ENCODE results near the gene PPP5C. TPM values are rescaled to one million over a fixed set of nuclear protein-coding genes. Genes with fewer than 3 reads are reported as not detected.

The PPP5C gene
- total RNA-seq, 1 donor from 2014 or later = 57.7 TPM

- Mint-ChIP-seq H3K4me3 (no peak overlapping the region), H3K4me1 (peaks cover 3% of the 10 kb centered on the region), H3K36me3 (ENCODE audit: low read depth) (peaks cover 94% of the 10 kb centered on the region), H3K9me3 (no peaks in the 10 kb centered on the region), H3K27ac (no peak overlapping the region), H3K27me3 (no peaks in the 10 kb centered on the region)
- TF ChIP-seq, protein P1, sequence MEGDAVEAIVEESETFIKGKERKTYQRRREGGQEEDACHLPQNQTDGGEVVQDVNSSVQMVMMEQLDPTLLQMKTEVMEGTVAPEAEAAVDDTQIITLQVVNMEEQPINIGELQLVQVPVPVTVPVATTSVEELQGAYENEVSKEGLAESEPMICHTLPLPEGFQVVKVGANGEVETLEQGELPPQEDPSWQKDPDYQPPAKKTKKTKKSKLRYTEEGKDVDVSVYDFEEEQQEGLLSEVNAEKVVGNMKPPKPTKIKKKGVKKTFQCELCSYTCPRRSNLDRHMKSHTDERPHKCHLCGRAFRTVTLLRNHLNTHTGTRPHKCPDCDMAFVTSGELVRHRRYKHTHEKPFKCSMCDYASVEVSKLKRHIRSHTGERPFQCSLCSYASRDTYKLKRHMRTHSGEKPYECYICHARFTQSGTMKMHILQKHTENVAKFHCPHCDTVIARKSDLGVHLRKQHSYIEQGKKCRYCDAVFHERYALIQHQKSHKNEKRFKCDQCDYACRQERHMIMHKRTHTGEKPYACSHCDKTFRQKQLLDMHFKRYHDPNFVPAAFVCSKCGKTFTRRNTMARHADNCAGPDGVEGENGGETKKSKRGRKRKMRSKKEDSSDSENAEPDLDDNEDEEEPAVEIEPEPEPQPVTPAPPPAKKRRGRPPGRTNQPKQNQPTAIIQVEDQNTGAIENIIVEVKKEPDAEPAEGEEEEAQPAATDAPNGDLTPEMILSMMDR (IDR thresholded peaks at IDR 0.05) = no peak
- POLR2A ChIA-PET = no interaction called here
- DNase-seq = no peak
- intact Hi-C loops (cut with micrococcal nuclease) = no loop called here
- no peak for ATAC-seq (ENCODE audit: low read depth)
- CTCF ChIA-PET = no interaction called here
Measured at GRCh38 chr19:46381346-46381745, 34.5 kb downstream of the PPP5C start.

DNA sequence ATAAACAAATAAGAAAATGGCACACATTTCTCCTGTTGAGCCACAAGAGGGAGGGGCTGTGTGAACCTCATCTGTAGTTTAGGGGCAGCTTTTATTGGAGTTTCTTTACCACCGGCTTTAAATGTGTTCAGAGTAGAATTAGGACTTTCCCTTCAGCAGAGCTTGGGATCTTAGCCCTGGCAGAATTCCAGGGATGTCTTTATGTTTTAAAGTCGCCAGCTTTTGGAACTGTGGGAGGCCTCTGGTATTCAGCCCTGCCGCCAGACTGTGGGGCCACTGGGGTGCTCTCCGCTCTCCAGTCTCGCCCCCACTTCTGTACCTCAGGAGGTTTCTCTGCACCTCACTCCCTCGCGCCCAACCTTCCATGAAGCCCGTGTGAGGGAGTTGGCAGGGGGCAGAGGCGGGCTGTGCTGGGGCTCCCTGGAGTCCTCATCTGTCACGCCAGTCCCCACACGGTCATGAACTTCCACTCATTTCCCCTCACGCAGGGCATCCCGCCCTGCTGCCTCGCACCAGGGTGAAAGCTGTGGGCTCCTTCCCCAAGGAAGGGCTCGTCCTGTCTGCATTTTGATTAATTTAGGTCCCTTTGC, 35.0 kb downstream of the PPP5C start:
- intact Hi-C loops (cut with micrococcal nuclease) = no loop called here
- DNase-seq (no peak), ATAC-seq (ENCODE audit: low read depth) (no peak)
- ChIA-PET CTCF (no interaction called here), POLR2A (interaction anchor here (0.5 kb wide), 1 partner anchor 15 kb away, joined by 15 read pairs; no protein-coding TSS in a partner anchor)
- peaks cover 93% of the 10 kb centered on the region for H3K36me3 Mint-ChIP-seq (ENCODE audit: low read depth)
- H3K4me3 Mint-ChIP-seq = no peak overlapping the region
- H3K27me3 Mint-ChIP-seq = no peaks in the 10 kb centered on the region
- no peaks in the 10 kb centered on the region for H3K9me3 Mint-ChIP-seq
- TF ChIP-seq, protein P1 (IDR thresholded peaks at IDR 0.05) = no peak
- H3K4me1 Mint-ChIP-seq = peaks cover 3% of the 10 kb centered on the region
- no peak overlapping the region for H3K27ac Mint-ChIP-seq

DNA sequence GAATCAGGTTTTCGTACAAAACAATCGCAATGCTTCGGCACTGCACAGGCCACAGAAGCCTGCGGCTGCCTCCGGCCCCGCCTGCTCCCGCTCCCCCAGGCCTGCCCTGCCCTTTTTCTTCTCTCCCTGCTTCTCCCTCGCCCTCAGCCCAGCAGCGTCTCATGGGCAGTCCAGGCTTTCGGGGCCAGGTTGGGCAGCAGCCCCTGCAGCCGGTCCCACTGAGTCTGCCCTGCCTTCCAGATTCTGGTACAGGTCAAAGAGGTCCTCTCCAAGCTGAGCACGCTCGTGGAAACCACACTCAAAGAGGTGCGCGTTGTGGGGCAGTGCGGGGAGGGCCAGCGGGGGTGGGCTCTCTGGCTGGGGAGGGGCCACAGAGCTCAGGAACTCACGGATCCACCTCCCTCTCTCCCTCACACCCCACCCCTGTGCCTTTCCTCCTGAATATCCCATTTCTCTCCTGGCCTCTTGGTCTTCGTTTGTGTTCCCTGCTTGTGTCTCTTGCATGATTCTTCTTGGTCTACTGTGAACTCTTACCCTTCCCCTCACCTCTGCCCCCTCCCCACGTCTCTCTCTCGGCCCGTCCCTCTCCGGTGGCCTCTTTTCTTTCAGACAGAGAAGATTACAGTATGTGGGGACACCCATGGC, 36.4 kb downstream of the PPP5C start:
- ATAC-seq (ENCODE audit: low read depth) (no peak), DNase-seq (no peak)
- Mint-ChIP-seq H3K36me3 (ENCODE audit: low read depth) (peaks cover 93% of the 10 kb centered on the region), H3K9me3 (no peaks in the 10 kb centered on the region), H3K27me3 (no peaks in the 10 kb centered on the region), H3K27ac (no peak overlapping the region), H3K4me1 (peaks cover 3% of the 10 kb centered on the region), H3K4me3 (no peak overlapping the region)
- ChIA-PET POLR2A (no interaction called here), CTCF (no interaction called here)
- intact Hi-C loops (cut with micrococcal nuclease) = no loop called here
- TF ChIP-seq, protein P1 (IDR thresholded peaks at IDR 0.05) = no peak

DNA sequence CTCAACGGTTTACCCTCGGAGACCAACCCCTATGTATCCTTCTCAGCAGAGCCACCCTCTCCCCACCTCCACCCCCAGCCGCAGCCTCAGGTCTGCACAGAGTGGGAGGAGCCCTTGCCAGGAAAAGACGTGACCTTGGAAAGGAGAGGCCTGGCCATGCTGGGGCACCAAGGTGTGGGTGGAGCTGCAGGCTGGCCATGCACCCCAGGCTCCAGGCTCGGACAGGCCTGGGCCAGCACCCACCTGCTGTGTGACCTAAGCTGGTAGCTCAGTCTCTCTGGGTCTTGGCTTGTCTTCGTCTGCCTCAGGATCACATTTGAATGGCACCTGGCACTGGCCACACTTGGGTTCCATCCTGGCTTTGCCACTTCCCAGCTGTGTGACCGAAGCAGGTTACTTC, 37.0 kb downstream of the PPP5C start:
- CTCF ChIA-PET = no interaction called here

GRCh38 chr19:46384396-46384795, 37.5 kb downstream of the PPP5C start:
- H3K4me1 Mint-ChIP-seq = peaks cover 3% of the 10 kb centered on the region
- ATAC-seq (ENCODE audit: low read depth) (no peak), DNase-seq (no peak)
- TF ChIP-seq, protein P1 (IDR thresholded peaks at IDR 0.05) = no peak
- CTCF ChIA-PET = no interaction called here
- H3K4me3 Mint-ChIP-seq = no peak overlapping the region
- no peak overlapping the region for H3K27ac Mint-ChIP-seq
- intact Hi-C loops (cut with micrococcal nuclease) = no loop called here
- H3K27me3 Mint-ChIP-seq = no peaks in the 10 kb centered on the region
- H3K9me3 Mint-ChIP-seq = no peaks in the 10 kb centered on the region
- POLR2A ChIA-PET = no interaction called here
- H3K36me3 Mint-ChIP-seq (ENCODE audit: low read depth) = peaks cover 92% of the 10 kb centered on the region

More for the DNA sequence above, 37.0 kb downstream of the PPP5C start:
- H3K4me1 Mint-ChIP-seq = peaks cover 3% of the 10 kb centered on the region
- DNase-seq (no peak), ATAC-seq (ENCODE audit: low read depth) (no peak)
- H3K9me3 Mint-ChIP-seq = no peaks in the 10 kb centered on the region
- TF ChIP-seq, protein P1 (IDR thresholded peaks at IDR 0.05) = no peak
- peaks cover 93% of the 10 kb centered on the region for H3K36me3 Mint-ChIP-seq (ENCODE audit: low read depth)
- POLR2A ChIA-PET = no interaction called here
- no peak overlapping the region for H3K27ac Mint-ChIP-seq
- no peaks in the 10 kb centered on the region for H3K27me3 Mint-ChIP-seq
- no peak overlapping the region for H3K4me3 Mint-ChIP-seq
- intact Hi-C loops (cut with micrococcal nuclease) = no loop called here
